Stomach (tissue), 9 donors: ENCODE measurements around the gene TENM4. TPM values are rescaled to one million over a fixed set of nuclear protein-coding genes. Genes with fewer than 3 reads are reported as not detected.

Experiments used
- DNase-seq, 2 donors: peaks; one replicate each; pipeline versions ENCODE4 v3.0.0 to v3.0.0-alpha.2; 2013 to 2019
- H3K27ac ChIP-seq, 5 donors: fragments of 200-600 bp in 4 of 5; sonication (generic) in 4 of 5; one replicate each; pipeline ENCODE4 v1.5.1; 2013 to 2019; ENCODE audit warnings: mild to moderate bottlenecking in 1 of 5, moderate library complexity in 1 of 5
- H3K27me3 ChIP-seq, 3 donors: fragments of 200-600 bp; sonication (generic); one replicate each; pipeline ENCODE4 v1.5.1; 2017 to 2019; ENCODE audit warnings: mixed run types in 1 of 3
- H3K36me3 ChIP-seq, 4 donors: fragments of 200-600 bp; sonication (generic); 1 replicate in 3 of 4; 2 replicates in 1 of 4; pipeline ENCODE4 v1.5.1; 2016 to 2019
- H3K4me1 ChIP-seq, 4 donors: fragments of 200-600 bp; sonication (generic); one replicate each; pipeline ENCODE4 v1.5.1; 2016 to 2019
- H3K4me3 ChIP-seq, 4 donors: fragments of 200-600 bp; sonication (generic) in 3 of 4; one replicate each; pipeline ENCODE4 v1.5.1; 2016 to 2019; ENCODE audit warnings: mild to moderate bottlenecking in 1 of 4
- H3K9me3 ChIP-seq, 4 donors: fragments of 200-600 bp; sonication (generic); one replicate each; pipeline ENCODE4 v1.5.1; 2016 to 2019
- CTCF ChIP-seq, 7 experiments: fragments of 450-650 bp in 4 of 7; fragments of 200-600 bp in 3 of 7; sonication (generic) in 3 of 7; IDR thresholded peaks; one replicate each; pipeline ENCODE4 v1.5.1; 2016 to 2019; ENCODE audit warnings: antibody characterized with exemption in 7 of 7, control low read depth in 2 of 7, mild to moderate bottlenecking in 1 of 7
- EP300 ChIP-seq: sonication (generic); formaldehyde crosslinking; IDR thresholded peaks from one replicate; pipeline ENCODE4 v1.6.1; 2017; ENCODE audit warnings: antibody characterized with exemption
- POLR2A ChIP-seq, 4 donors: fragments of 450-650 bp; IDR thresholded peaks; one replicate each; pipeline ENCODE4 v1.6.1; 2016; ENCODE audit warnings: antibody characterized with exemption in 4 of 4, control low read depth in 2 of 4, mild to moderate bottlenecking in 1 of 4, moderate library complexity in 1 of 4
- POLR2AphosphoS5 ChIP-seq, 3 donors: sonication (generic); formaldehyde crosslinking; IDR thresholded peaks; one replicate each; pipeline ENCODE4 v1.6.1; 2016; ENCODE audit warnings: antibody characterized with exemption in 3 of 3
- WGBS, 5 donors: extraction: QIAGEN DNeasy Blood & Tissue Kit in 3 of 5; methylation state at CpG; one replicate each; pipeline versions ENCODE4 v1.1.5 to v1.1.7; 2013 to 2018; 5-methylcytosine and 5-hydroxymethylcytosine counted together
- intact Hi-C: fragments of 100-400 bp; cut with DNase I; formaldehyde crosslinking; loops from one replicate; pipeline ENCODE4 v1.15.1; 2023; ENCODE audit warnings: low total_unique reads
- polyA plus RNA-seq, 3 donors: library from polyadenylated mRNA; stranded (reverse); fragments of 200-250 nt; gene quantifications; one replicate each; pipeline ENCODE4 v1.2.3, GENCODE V29; 2013
- total RNA-seq, 5 donors: library from RNA; depleted of rRNA; stranded (reverse); fragments of >200 nt; gene quantifications; one replicate each; pipeline versions ENCODE4 v1.1.0 to v1.2.3, GENCODE V29; 2014 to 2016
- donor health status: healthy with polysubstance abuse.
- donor health status: Bipolar disorder and iron deficiency.
- donor health status: healthy.

The TENM4 gene
- total and polyA plus RNA-seq, 8 donors = 0.06 to 13.2 (median 0.87) TPM; not detected in 1

- TF ChIP-seq POLR2A (IDR thresholded peaks at IDR 0.05) = no peak
- TF ChIP-seq CTCF (IDR thresholded peaks at IDR 0.05) = no peak
- TF ChIP-seq POLR2AphosphoS5 (IDR thresholded peaks at IDR 0.05) = no peak
- TF ChIP-seq EP300 = no peak
- H3K36me3 ChIP-seq = no peaks in the 10 kb centered on the region
- DNase-seq = no peak
- H3K27me3 ChIP-seq = no peaks in the 10 kb centered on the region
- H3K9me3 ChIP-seq = no peaks in the 10 kb centered on the region
- H3K27ac ChIP-seq = no peak overlapping the region
- intact Hi-C loops = no loop called here
- peaks cover 0 to 2% (median 0%) of the 10 kb centered on the region in 4 donors for H3K4me1 ChIP-seq
- WGBS, 5 donors = 92 to 95% (median 93%) methylated on average over 6 of the region's 6 CpGs
- H3K4me3 ChIP-seq = no peak overlapping the region
Measured at GRCh38 chr11:78815831-78816230, 625.0 kb downstream of the TENM4 start.

GRCh38 chr11:78812513-78813293 is 628.1 kb downstream of the TENM4 start:
- H3K4me1 ChIP-seq = peaks cover 0 to 18% (median 12%) of the 10 kb centered on the region in 4 donors
- H3K27me3 ChIP-seq = no peaks in the 10 kb centered on the region
- H3K4me3 ChIP-seq = no peak overlapping the region
- no peak for DNase-seq
- H3K36me3 ChIP-seq = no peaks in the 10 kb centered on the region
- no peak overlapping the region for H3K27ac ChIP-seq
- intact Hi-C loops = no loop called here
- TF ChIP-seq POLR2A (IDR thresholded peaks at IDR 0.05) (no peak), EP300 (no peak), CTCF (IDR thresholded peaks at IDR 0.05) (no peak), POLR2AphosphoS5 (IDR thresholded peaks at IDR 0.05) (no peak)
- WGBS, 5 donors = 68 to 79% (median 72%) methylated on average over 6 of the region's 6 CpGs
- H3K9me3 ChIP-seq = no peaks in the 10 kb centered on the region

- intact Hi-C loops = no loop called here
- 63 to 86% (median 79%) methylated on average over 7 of the region's 7 CpGs for WGBS, 5 donors
- Histone ChIP-seq H3K4me3 (no peak overlapping the region), H3K36me3 (no peaks in the 10 kb centered on the region), H3K27ac (peak overlapping the region in 4 of 5 donors; percentile 49 to 69 (median 54)), H3K27me3 (no peaks in the 10 kb centered on the region), H3K4me1 (peaks cover 0 to 18% (median 12%) of the 10 kb centered on the region in 4 donors), H3K9me3 (no peaks in the 10 kb centered on the region)
- TF ChIP-seq POLR2AphosphoS5 (IDR thresholded peaks at IDR 0.05) = no peak
- no peak for TF ChIP-seq EP300
- TF ChIP-seq POLR2A (IDR thresholded peaks at IDR 0.05) = no peak
- TF ChIP-seq CTCF (IDR thresholded peaks at IDR 0.05) = no peak
- DNase-seq = peak in 1 of 2 donors; percentile 38
Measured at GRCh38 chr11:78810559-78811009, 630.2 kb downstream of the TENM4 start.

GRCh38 chr11:78809931-78810541 is 630.8 kb downstream of the TENM4 start:
- H3K4me1 ChIP-seq = peaks cover 0 to 18% (median 12%) of the 10 kb centered on the region in 4 donors
- H3K27ac ChIP-seq = peak overlapping the region in 4 of 5 donors; percentile 49 to 69 (median 54)
- no peaks in the 10 kb centered on the region for H3K36me3 ChIP-seq
- no peak overlapping the region for H3K4me3 ChIP-seq
- intact Hi-C loops = no loop called here
- H3K9me3 ChIP-seq = no peaks in the 10 kb centered on the region
- WGBS, 5 donors = 52 to 79% (median 68%) methylated on average over 7 of the region's 7 CpGs
- DNase-seq = peak in 1 of 2 donors; percentile 64
- no peaks in the 10 kb centered on the region for H3K27me3 ChIP-seq
- no peak for TF ChIP-seq POLR2AphosphoS5 (IDR thresholded peaks at IDR 0.05)
- TF ChIP-seq CTCF (IDR thresholded peaks at IDR 0.05) = no peak
- TF ChIP-seq POLR2A (IDR thresholded peaks at IDR 0.05) = no peak
- TF ChIP-seq EP300 = no peak
